Measurements from ENCODE around the gene BMP5. TPM values are rescaled to one million over a fixed set of nuclear protein-coding genes. Genes with fewer than 3 reads are reported as not detected.

Gene BMP5
- total RNA-seq, 1 donor from 2014 or later, result 12.4 TPM

- TF ChIP-seq CTCF (conservative IDR thresholded peaks at IDR 0.05), result no peak
- no peak for DNase-seq (ENCODE audit: extremely low spot score, unreplicated experiment)
- Mint-ChIP-seq H3K27ac (no peak overlapping the region), H3K36me3 (peaks cover under 1% of the 10 kb centered on the region), H3K27me3 (no peaks in the 10 kb centered on the region), H3K9me3 (no peaks in the 10 kb centered on the region), H3K4me1 (ENCODE audit: unreplicated experiment) (peaks cover 27% of the 10 kb centered on the region), H3K4me3 (no peak overlapping the region)
These were observed 52.6 kb downstream of the BMP5 start for GRCh38 chr6:55822815-55823214.

GRCh38 chr6:55822005-55822404 lies 53.4 kb downstream of the BMP5 start:
- TF ChIP-seq CTCF (conservative IDR thresholded peaks at IDR 0.05), result no peak
- Mint-ChIP-seq H3K9me3 (no peaks in the 10 kb centered on the region), H3K4me1 (ENCODE audit: unreplicated experiment) (peaks cover 25% of the 10 kb centered on the region), H3K36me3 (peaks cover 3% of the 10 kb centered on the region), H3K4me3 (no peak overlapping the region), H3K27ac (no peak overlapping the region), H3K27me3 (no peaks in the 10 kb centered on the region)
- DNase-seq (ENCODE audit: extremely low spot score, unreplicated experiment), result no peak

- DNase-seq (ENCODE audit: extremely low spot score, unreplicated experiment), result no peak
- Mint-ChIP-seq H3K9me3 (no peaks in the 10 kb centered on the region), H3K4me1 (ENCODE audit: unreplicated experiment) (peaks cover 17% of the 10 kb centered on the region), H3K36me3 (peaks cover 3% of the 10 kb centered on the region), H3K4me3 (no peak overlapping the region), H3K27me3 (no peaks in the 10 kb centered on the region), H3K27ac (no peak overlapping the region)
- TF ChIP-seq CTCF (conservative IDR thresholded peaks at IDR 0.05), result no peak
These were observed 54.7 kb downstream of the BMP5 start for GRCh38 chr6:55820696-55821095.

- Mint-ChIP-seq H3K9me3 (no peaks in the 10 kb centered on the region), H3K27ac (no peak overlapping the region), H3K36me3 (peaks cover 3% of the 10 kb centered on the region), H3K4me1 (ENCODE audit: unreplicated experiment) (peaks cover 10% of the 10 kb centered on the region), H3K27me3 (no peaks in the 10 kb centered on the region), H3K4me3 (no peak overlapping the region)
- DNase-seq (ENCODE audit: extremely low spot score, unreplicated experiment), result no peak
- TF ChIP-seq CTCF (conservative IDR thresholded peaks at IDR 0.05), result no peak
These were observed 55.6 kb downstream of the BMP5 start for GRCh38 chr6:55819811-55820210.

GRCh38 chr6:55818482-55818881 lies 56.9 kb downstream of the BMP5 start:
- no peak overlapping the region for H3K27ac Mint-ChIP-seq
- H3K9me3 Mint-ChIP-seq, result no peaks in the 10 kb centered on the region
- H3K4me1 Mint-ChIP-seq (ENCODE audit: unreplicated experiment), result no peaks in the 10 kb centered on the region
- DNase-seq (ENCODE audit: extremely low spot score, unreplicated experiment), result no peak
- H3K36me3 Mint-ChIP-seq, result peaks cover 3% of the 10 kb centered on the region
- no peak for TF ChIP-seq CTCF (conservative IDR thresholded peaks at IDR 0.05)
- no peaks in the 10 kb centered on the region for H3K27me3 Mint-ChIP-seq
- no peak overlapping the region for H3K4me3 Mint-ChIP-seq

GRCh38 chr6:55812509-55812908 lies 62.9 kb downstream of the BMP5 start:
- Mint-ChIP-seq H3K27me3 (no peaks in the 10 kb centered on the region), H3K36me3 (peaks cover 7% of the 10 kb centered on the region), H3K4me3 (no peak overlapping the region), H3K27ac (no peak overlapping the region), H3K4me1 (ENCODE audit: unreplicated experiment) (peaks cover 4% of the 10 kb centered on the region), H3K9me3 (peaks cover 4% of the 10 kb centered on the region)
- DNase-seq (ENCODE audit: extremely low spot score, unreplicated experiment), result no peak
- TF ChIP-seq CTCF (conservative IDR thresholded peaks at IDR 0.05), result no peak

Data from type B pancreatic cell (in vitro differentiated cells).